Stimulated activated CD4-positive, alpha-beta T cell treated with anti-CD3 and anti-CD28 coated beads, TNF-alpha, amount 100 ng/mL, for 48 hours (primary cell): ENCODE data around the gene TICAM2.
"Not testable (repeated sequence)": the region's sequence is repeated elsewhere in the genome, so short reads cannot be mapped to it uniquely, and the experiment has no call there.

Experiments used
- DNase-seq, 3 donors: peaks; one replicate each; pipeline ENCODE4 v3.0.0-alpha.2; 2020; ENCODE audit warnings: low read depth in 3 of 3

Gene TICAM2, protein sequence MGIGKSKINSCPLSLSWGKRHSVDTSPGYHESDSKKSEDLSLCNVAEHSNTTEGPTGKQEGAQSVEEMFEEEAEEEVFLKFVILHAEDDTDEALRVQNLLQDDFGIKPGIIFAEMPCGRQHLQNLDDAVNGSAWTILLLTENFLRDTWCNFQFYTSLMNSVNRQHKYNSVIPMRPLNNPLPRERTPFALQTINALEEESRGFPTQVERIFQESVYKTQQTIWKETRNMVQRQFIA

DNA sequence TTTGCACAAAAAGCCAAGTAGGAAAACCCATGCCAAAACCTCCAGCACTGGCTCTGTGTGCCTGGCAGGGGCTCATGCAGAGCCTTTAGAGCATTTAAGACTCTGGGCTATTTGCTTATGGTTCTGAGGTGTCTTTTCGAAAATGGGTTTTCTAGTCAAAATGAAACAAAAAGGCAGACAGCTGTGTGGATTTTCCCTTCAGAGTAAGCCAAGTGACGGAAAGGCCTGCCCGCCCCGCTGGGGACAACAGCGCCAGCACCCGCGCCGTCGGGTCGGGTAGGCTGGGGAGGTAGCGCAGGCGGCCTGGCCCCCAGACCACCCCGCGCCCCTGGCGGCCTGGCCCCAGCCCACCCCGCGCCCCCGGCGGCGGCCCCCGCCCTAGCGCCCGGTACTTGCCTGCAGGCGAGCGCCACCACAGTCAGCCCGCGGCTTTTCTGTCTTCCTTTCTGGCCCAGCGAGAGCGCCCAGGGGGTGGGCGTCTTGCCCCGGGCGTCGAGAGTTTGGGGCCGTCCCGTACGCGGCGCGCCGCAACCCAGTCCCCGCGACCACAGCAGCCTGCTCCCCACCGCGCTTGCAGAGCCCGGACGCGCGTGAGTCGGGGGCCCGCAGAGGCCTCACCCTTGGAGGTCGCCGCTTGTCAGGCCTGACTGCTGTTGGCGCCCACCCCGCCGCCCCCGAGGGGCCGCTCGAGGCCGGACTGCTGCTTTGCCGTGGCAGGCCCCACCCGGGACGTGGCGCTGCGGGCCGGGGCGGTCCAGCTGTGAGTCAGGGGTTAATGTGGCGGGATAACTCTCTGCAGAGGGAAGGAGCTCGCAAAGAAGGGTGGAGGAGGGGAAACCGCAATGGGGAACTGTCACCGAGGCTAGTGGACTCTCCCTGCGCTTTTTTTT, at the start of gene TICAM2:
TSS of gene TICAM2 (minus strand) at position 779 of the 890 bp plus-strand sequence. CDS start 21,223 bp downstream, outside the sequence.
- peak; percentile 32 to 50 (median 35) for DNase-seq

DNA sequence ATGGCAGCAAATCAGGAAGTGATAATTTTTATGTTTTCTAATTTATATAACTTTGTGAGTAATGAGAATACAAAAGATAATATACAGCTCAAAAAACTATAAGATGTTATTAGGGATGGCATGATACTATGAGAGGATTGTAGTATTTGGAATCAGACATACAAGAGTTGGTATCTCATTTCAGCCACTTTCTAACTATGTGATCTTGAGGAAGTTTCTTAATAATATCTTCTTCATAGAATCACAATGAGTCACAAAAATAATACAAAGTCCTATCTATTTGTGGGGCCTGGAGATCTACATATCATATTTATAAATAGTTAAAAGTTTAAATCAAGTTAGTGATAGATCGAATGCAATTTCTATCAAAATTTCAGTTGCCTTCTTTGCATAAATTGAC, 47.3 kb upstream of the TICAM2 start:
- DNase-seq: no peak

DNA sequence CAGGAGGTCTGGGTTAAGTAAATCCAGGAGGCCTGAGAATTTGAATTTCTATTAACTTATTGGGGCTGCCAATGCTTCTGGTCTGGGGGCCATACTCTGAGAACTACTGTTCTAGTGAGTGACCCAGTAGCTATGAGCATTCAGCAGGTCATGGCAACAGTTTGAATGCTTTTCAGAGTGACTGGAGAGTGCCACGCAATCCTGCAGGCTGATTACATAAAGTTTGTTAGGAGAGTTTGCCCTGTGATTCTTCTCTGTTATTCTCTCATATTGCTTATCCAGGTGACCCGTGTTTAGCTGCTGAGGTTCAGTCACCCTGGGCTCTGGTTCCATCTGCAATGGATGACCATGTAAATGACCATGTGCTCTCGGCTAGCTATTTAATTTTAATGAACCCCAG, 45.8 kb upstream of the TICAM2 start:
- DNase-seq: no peak

DNA sequence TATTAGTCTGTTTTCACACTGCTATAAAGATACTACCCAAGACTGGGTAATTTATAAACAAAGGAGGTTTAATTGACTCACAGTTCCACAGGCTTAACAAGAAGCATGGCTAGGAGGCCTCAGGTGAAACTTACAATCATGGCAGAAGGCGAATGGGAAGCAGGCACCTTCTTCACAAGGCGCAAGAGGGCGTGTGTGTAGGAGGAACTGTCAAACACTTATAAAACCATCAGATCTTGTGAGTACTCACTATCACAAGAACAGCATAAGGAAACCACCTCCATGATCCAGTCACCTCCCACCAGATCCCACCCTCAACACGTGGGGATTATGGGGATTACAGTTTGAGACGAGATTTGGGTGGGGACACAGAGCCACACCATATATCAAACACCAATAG, 43.1 kb upstream of the TICAM2 start:
- DNase-seq: not testable (repeated sequence)

DNA sequence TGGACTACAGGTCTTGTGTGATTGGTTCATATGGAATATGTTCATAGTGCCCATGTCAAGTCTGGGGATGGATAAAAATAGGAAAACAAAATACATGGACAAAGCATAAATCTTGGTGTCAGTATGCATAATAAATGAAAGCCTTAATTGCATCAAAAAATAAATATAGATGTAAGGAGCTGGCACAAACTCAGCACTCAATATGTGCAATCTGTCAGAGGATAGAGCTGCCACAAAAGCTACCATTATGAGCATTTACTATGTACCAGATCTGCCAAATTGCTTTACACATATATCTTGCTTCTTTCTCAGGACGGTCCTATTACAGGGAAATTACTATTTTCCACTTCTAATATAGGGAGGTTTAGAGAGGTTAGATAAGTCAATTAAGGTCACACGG, 41.8 kb upstream of the TICAM2 start:
- no peak for DNase-seq

DNA sequence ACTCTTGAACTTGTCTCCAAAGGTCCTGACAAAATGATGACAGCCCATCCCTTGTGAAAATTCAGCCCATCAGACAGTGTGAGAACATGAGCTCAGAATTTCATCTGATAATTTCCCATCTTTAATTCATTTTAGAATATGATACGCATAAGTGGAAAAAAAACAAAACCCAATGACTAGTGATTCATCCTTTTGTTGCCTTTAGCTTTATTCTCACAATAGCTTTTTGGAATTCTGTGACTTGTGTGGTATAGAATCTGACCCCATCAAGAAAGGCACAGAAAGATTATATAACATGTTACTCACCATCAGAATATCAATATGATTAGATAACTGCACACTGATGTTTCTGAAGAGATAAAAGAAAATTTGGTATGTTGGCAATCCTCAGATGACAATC, 39.7 kb upstream of the TICAM2 start:
- no peak for DNase-seq

DNA sequence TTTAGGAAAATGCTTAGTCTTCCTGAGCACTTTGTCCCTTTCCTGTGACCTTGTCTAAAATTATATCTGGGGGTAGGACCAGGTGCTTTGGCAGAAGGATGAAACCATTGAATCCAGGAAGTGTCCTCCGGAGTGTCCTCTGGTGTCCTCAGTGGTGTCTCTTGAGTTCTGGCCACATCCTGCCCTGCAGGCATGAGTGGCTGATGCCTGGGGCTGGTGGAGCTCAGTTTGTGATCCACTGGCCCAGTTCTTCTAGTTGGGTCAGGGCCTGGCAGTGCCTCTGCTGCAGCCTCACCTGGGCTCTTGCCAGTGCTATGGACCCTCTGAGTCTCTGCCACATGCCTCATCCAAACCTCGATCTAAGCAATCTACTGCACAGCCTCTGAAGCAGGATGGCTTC, 38.0 kb upstream of the TICAM2 start:
- no peak for DNase-seq

DNA sequence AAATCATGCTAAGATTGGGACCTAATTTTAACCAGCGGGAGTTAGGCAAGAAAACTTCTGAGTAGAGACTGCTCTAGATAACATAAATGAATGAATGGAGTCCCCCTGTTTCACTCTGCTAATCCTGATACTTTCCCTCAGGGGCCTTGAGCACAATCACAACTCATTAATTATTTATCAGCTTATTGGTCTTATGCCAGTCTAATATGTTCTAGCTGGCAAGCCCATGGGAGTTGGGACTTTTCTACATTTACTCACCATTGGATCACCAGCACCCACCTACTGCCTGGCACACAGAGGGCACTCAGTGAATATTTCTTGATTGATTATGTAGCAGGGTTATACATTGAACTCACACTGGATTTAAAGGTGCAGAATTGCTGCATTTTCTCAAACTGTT, 37.1 kb upstream of the TICAM2 start:
- DNase-seq: no peak

DNA sequence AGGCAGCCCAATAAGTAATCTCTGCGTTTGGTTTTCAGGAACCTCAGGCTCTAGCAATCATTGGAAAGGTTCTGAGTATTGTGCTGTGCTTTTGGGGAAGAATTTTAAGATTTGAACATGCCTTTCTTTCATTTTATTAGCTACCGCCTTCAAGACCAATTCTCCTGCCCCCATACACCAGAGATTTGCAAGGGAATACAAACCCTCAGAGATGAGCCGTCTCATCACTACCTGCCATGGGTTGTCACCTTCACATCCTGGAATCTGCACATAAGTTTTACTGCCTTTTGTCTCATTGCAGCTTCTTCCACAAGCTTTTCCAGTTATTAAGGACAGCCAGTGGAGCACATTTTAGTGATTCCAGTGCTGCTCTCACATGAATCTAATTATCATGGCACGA, 35.2 kb upstream of the TICAM2 start:
- no peak for DNase-seq

DNA sequence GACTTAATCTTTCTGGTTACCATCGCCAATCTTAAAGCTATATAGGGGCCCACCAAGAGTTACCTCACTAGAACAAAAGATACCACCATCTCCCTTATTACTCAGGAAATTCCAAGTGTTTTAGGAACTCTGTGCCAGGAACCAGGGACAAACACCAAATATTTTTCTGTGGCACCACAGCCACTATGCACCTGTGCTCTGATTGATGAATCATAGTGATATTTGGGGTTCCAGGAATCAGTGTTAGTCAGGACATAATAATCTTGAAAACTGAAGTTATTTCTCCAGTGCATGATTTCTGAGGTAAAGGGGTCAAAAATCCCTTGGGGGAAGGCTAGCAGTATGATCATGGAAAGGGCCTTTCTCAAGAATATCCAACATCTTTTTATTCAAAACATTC, 33.7 kb upstream of the TICAM2 start:
- no peak for DNase-seq

DNA sequence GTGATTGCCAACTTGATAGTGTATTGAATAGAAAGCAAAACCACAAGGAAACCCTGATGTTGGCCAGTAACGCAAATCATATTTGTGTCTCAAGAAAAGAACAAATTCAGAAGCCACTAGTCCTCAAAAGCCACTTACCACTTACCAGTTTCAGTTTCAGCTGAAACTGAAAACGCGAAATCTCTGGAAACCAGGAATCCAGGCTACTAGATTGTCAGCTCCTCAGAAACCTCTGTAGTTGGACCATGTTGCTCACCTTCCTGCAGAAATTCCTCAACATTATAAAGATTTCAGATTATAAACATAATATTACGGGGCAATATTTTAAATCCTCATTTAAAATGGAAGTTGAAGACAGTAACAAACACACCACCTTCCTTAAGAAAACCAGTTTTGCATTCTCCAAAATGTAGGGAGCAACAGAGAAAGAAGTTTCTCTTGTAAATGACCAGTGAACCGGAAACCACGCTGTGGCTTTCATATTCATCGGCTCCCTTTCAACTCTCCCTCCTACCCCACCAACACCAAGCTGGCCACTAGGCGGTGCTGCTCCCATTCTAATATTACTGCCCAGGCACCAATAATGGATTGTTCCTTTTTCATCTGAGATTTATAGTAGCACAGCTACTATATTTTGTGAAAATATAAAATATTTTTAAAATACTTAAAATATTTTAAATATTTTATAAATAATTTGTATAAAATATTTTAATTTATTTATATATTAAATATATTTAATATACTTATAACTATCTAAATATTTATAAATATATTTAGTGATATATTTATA, 32.3 kb upstream of the TICAM2 start:
- DNase-seq: peak; percentile 69 to 79 (median 72)

DNA sequence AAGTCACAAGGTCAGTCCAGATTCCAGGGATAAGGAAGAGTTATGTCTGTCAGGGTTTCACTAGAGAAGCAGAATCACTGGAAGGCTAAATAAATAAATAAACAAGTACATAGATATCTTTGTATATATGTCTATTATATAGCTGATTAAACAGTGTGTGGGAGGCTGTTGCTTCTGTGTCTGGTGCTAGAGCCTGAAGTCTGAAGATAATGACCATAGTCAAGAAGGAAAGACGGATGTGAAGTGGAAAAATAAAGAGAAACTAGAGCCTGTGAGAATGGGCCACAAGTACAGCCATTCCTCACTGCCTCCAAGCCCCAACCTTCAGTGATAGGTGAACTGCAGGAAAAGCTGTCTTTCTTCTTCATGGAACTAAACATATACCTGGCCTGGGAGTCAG, 27.6 kb upstream of the TICAM2 start:
- DNase-seq: no peak

DNA sequence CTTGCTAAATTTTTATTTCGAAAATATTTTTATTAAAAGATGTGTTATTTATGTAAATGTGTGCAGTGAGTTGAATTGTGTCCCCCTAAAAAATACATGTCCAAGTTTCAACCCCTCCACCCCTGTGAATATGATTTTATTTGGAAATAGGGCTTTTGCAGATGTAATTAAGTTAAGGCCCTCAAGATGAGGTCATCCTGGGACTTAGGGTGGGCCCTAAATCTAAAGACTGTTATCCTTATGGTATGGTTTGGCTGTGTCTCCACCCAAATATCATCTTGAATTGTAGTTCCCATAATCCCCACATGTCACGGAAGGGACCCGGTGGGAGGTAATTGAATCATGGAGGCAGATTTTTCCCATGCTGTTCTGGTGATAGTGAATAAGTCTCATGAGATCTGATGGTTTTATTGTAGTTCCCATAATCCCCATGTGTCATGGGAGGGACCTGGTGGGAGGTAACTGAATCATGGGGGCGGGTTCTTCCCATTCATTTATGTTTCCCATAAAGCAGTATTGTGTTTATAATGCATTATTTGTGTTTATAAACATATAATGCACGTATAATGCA, 25.1 kb upstream of the TICAM2 start:
- DNase-seq: no peak

DNA sequence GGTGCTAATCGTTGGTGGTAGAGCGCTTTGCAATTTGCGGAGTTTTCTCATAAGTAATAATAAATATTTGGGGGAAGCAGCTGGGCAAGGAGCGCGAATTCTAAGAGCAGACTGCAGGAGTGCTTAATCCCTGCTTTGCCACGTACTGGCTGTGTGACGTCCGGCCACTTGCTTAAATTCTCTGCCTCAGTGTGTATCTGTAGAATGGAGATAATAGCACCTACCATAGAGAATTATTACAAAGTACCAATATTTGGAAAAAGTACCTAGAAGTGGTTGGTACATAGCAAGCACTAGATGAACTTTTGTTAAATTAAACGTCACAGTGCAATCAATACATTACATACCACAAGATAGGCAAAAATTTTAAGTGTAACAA, 24.2 kb upstream of the TICAM2 start:
- DNase-seq: no peak

DNA sequence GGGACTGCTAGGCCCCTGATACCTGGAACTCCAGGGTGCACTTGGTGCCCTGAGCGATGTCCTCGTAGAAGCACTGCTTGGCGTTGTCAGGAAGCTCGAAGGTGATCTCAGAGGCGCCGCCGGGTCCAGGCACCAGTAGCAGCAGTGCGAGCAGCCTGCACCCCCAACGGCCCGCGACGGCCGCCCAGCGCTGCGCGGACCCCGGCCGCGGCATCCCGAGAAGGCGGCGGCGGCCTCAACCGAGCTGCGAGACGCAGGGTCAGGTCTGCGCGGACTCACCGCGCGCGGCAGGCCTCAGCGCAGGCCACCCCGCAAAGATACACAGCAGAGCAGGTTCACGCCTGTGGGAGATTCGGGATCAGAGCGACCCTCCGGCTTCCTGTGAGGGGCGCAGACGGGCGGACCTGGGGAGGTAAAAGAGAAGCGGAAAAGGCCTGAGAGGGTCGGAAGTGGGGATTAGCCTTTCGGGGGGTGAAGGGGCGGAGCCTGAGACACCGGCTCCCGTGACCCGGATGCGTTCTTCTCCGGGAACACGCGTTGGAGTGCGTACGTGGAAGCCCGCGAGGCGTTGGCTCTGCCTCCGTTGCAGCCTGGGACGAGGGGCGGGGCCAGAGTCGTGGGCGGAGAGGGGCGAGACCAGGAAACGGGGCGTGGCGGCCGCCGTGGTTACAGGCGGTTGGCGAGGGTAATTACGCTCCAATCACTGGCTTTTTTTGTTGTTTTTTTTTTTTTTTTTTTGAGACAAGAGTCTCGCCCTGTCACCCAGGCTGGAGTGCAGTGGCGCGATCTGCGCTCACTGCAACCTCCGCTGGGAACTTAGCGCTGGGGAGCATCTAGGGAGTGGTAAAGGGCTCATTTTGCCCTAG, 23.5 kb upstream of the TICAM2 start, which contains the start of gene TMED7:
TSS of gene TMED7 (minus strand) at position 458 of the 866 bp plus-strand sequence. CDS start at position 214, 244 bp downstream.
- DNase-seq: peak; percentile 100

DNA sequence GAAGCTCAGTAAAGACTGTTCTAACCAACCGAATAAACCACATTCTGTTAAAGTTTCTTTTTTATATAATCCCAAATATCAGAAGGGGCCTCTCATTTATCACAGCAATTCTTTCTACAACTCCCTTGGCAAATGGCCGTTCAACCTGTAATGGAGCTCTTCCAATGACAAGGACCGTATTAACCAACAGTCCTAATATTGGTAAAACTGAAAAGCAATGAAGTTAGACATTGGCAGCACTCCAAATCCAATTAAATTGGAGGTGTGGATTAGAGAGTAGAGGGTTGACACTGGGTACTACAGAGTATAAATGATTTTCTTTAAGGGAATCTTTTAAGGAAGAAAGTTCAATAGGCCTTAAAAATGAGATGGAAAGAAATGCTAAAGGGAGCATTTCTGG, 22.7 kb upstream of the TICAM2 start:
- DNase-seq: no peak

DNA sequence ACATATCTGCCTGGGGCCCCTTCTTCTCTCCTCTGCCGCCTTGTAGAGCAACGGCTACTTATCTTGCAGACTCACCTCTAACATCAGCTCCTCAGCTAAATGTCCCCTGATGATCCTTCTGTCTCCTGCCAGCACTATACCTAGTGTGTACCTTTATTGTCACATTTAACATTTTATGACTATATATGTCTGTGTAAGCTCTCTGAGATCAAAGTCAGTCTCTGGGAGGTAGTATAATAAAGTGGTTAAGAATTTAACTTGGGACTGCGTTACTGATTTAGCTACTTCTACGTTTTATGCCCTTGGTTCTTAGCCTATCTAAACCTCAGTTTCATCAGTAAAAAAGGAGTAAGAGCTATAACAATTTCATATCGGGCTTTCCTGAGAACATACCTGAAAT, 21.4 kb upstream of the TICAM2 start:
- DNase-seq: no peak

DNA sequence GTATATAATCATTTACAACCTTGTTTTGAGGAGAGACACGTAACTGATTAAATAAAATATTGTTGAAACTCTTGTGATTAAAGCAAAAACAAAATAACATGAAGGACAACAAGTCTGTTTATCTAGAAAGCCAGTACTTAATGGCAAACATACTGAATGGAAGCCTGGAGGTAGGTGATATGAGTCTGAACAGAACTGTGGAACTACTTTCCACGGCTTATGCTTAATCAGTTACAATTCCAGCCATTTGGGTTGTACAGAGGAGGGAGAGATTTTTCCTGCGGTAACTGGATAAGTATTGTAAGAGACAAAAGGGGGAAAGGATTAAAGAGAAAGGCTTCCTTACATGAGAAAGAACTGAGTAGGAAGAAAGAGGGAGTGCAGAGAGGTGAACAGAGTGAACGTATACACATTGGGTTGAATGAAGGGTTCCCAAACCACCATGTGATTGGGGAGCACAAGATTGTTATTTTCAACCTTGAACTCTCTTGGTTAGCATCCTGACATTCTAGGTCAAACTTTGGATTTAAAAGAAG, 19.2 kb upstream of the TICAM2 start:
- DNase-seq: no peak

DNA sequence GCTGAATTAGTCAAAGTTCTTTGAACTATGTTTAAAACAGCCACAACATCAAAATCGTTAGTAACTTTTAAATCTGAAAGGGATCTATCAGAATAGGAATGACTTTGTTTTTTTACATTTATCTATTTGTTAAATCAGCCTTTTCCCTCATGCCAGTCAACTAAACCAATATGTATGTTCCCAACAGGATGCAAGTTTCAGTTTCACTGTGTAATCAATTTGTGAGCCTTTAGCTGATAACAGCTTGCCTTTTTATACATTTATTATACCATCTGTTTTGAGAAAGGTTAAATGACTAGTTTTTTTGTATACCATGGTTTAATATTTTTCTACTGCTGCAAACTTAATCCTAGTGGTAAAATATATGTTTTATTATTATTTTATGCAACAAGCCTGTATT, 14.6 kb upstream of the TICAM2 start:
- DNase-seq: no peak

DNA sequence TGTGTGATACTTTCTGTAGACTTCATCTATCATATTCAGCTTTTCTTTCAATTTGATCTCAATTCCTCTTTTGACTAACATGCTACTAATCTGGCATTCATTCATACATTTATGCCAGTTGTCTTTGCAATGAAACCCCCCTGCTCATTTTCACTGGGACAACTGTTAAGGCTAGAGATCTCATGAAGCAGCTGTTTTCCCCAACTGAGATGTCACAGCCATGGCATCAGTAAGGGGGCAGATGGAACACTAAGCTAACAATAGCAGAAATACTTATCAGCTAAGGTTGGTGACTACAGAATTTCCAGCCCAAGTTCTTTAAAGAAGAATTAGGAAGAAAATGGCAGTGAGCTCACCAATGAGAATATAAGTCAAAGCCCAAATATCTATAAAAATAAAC, 14.2 kb upstream of the TICAM2 start:
- DNase-seq: no peak

DNA sequence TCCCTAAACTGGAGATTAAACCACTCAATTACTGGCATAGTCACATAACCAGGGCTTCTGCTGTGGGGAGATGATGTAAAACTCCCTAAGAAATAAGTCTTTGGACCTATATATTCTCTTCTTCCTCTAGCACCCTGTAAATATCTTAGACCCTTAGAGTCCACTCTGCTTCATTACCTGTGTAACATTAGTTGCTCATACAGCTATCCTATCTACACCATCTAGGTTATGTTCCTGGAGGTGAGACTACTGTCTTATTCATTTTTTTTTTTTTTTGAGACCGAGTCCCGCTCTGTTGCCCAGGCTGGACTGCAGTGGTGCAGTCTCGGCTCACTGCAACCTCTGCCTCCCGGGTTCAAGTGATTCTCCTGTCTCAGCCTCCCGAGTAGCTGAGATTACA, 9.6 kb upstream of the TICAM2 start:
- no peak for DNase-seq
